ENCODE results near the gene PGLYRP4.

DNA sequence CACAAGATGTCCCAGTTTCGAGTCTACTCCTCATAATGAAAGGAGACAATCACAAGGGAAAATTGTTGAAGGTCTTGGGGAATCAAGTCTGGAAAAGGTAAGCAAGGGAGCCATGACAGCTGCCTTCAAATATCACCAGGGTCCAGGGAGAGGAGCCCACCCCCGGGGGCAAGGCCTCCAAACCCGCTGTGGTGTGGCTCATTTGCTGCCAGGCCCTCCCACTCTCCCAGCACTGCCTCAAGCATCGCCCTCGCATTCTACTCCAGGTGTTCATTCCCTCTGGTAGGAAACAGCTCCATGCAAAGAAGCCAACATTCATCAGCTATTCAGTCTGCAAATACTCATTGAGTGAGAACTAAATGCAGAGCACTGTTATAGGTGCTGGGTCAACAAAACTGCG is 17.6 kb upstream of the PGLYRP4 start:
- TF ChIP-seq, protein P1, sequence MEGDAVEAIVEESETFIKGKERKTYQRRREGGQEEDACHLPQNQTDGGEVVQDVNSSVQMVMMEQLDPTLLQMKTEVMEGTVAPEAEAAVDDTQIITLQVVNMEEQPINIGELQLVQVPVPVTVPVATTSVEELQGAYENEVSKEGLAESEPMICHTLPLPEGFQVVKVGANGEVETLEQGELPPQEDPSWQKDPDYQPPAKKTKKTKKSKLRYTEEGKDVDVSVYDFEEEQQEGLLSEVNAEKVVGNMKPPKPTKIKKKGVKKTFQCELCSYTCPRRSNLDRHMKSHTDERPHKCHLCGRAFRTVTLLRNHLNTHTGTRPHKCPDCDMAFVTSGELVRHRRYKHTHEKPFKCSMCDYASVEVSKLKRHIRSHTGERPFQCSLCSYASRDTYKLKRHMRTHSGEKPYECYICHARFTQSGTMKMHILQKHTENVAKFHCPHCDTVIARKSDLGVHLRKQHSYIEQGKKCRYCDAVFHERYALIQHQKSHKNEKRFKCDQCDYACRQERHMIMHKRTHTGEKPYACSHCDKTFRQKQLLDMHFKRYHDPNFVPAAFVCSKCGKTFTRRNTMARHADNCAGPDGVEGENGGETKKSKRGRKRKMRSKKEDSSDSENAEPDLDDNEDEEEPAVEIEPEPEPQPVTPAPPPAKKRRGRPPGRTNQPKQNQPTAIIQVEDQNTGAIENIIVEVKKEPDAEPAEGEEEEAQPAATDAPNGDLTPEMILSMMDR (tag by site-specific recombination; IDR thresholded peaks at IDR 0.05): no peak
- no peak for TF ChIP-seq ZBTB6 (tag by site-specific recombination; IDR thresholded peaks at IDR 0.05)
- no peak for TF ChIP-seq REST (tag by site-specific recombination; IDR thresholded peaks at IDR 0.05)
- TF ChIP-seq, protein P2, sequence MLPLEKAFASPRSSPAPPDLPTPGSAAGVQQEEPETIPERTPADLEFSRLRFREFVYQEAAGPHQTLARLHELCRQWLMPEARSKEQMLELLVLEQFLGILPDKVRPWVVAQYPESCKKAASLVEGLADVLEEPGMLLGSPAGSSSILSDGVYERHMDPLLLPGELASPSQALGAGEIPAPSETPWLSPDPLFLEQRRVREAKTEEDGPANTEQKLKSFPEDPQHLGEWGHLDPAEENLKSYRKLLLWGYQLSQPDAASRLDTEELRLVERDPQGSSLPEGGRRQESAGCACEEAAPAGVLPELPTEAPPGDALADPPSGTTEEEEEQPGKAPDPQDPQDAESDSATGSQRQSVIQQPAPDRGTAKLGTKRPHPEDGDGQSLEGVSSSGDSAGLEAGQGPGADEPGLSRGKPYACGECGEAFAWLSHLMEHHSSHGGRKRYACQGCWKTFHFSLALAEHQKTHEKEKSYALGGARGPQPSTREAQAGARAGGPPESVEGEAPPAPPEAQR (tag by site-specific recombination; IDR thresholded peaks at IDR 0.05): no peak
- TF ChIP-seq, protein P3, sequence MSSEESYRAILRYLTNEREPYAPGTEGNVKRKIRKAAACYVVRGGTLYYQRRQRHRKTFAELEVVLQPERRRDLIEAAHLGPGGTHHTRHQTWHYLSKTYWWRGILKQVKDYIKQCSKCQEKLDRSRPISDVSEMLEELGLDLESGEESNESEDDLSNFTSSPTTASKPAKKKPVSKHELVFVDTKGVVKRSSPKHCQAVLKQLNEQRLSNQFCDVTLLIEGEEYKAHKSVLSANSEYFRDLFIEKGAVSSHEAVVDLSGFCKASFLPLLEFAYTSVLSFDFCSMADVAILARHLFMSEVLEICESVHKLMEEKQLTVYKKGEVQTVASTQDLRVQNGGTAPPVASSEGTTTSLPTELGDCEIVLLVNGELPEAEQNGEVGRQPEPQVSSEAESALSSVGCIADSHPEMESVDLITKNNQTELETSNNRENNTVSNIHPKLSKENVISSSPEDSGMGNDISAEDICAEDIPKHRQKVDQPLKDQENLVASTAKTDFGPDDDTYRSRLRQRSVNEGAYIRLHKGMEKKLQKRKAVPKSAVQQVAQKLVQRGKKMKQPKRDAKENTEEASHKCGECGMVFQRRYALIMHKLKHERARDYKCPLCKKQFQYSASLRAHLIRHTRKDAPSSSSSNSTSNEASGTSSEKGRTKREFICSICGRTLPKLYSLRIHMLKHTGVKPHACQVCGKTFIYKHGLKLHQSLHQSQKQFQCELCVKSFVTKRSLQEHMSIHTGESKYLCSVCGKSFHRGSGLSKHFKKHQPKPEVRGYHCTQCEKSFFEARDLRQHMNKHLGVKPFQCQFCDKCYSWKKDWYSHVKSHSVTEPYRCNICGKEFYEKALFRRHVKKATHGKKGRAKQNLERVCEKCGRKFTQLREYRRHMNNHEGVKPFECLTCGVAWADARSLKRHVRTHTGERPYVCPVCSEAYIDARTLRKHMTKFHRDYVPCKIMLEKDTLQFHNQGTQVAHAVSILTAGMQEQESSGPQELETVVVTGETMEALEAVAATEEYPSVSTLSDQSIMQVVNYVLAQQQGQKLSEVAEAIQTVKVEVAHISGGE (tag by site-specific recombination; conservative IDR thresholded peaks at IDR 0.05; ENCODE audit: low read depth): no peak
- no peak for TF ChIP-seq KLF16 (tag by site-specific recombination; IDR thresholded peaks at IDR 0.05)
- no peak for TF ChIP-seq ZBTB26 (tag by site-specific recombination; optimal IDR thresholded peaks at IDR 0.05)
- no peak for TF ChIP-seq ZNF174 (tag by site-specific recombination; IDR thresholded peaks at IDR 0.05)
- TF ChIP-seq SETDB1 (IDR thresholded peaks at IDR 0.05; ENCODE audit: insufficient read length, low read length): no peak
- no peak for TF ChIP-seq YY1 (tag by site-specific recombination; IDR thresholded peaks at IDR 0.05)
- TF ChIP-seq, protein P4, sequence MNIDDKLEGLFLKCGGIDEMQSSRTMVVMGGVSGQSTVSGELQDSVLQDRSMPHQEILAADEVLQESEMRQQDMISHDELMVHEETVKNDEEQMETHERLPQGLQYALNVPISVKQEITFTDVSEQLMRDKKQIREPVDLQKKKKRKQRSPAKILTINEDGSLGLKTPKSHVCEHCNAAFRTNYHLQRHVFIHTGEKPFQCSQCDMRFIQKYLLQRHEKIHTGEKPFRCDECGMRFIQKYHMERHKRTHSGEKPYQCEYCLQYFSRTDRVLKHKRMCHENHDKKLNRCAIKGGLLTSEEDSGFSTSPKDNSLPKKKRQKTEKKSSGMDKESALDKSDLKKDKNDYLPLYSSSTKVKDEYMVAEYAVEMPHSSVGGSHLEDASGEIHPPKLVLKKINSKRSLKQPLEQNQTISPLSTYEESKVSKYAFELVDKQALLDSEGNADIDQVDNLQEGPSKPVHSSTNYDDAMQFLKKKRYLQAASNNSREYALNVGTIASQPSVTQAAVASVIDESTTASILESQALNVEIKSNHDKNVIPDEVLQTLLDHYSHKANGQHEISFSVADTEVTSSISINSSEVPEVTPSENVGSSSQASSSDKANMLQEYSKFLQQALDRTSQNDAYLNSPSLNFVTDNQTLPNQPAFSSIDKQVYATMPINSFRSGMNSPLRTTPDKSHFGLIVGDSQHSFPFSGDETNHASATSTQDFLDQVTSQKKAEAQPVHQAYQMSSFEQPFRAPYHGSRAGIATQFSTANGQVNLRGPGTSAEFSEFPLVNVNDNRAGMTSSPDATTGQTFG (tag by site-specific recombination; IDR thresholded peaks at IDR 0.05; ENCODE audit: borderline replicate concordance): no peak
- TF ChIP-seq, protein P5, sequence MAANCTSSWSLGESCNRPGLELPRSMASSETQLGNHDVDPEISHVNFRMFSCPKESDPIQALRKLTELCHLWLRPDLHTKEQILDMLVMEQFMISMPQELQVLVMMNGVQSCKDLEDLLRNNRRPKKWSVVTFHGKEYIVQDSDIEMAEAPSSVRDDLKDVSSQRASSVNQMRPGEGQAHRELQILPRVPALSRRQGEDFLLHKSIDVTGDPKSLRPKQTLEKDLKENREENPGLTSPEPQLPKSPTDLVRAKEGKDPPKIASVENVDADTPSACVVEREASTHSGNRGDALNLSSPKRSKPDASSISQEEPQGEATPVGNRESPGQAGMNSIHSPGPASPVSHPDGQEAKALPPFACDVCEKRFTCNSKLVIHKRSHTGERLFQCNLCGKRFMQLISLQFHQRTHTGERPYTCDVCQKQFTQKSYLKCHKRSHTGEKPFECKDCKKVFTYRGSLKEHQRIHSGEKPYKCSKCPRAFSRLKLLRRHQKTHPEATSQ (tag by site-specific recombination; IDR thresholded peaks at IDR 0.05): no peak

All from HEK293 (cell line).